HG03521 (cell line): ENCODE measurements around the gene HPCAL1.

ENCODE experiments used
- ATAC-seq: cut with Tn5 transposase; IDR thresholded peaks from one replicate; pipeline ENCODE4 v1.9.1; 2021; ENCODE audit warnings: mild to moderate bottlenecking, moderate library complexity; ENCODE audit not compliant: unreplicated experiment

The HPCAL1 gene

GRCh38 chr2:10382354-10383061, 79.8 kb downstream of the HPCAL1 start:
- ATAC-seq = no peak

- no peak for ATAC-seq
These were observed 81.4 kb downstream of the HPCAL1 start for GRCh38 chr2:10383960-10384734.

- ATAC-seq = no peak
These were observed 82.8 kb downstream of the HPCAL1 start for GRCh38 chr2:10385501-10385900.

- ATAC-seq = no peak
These were observed 83.4 kb downstream of the HPCAL1 start for GRCh38 chr2:10385933-10386773.

GRCh38 chr2:10387033-10387432, 84.3 kb downstream of the HPCAL1 start:
- no peak for ATAC-seq

GRCh38 chr2:10388954-10389560, 86.4 kb downstream of the HPCAL1 start:
- ATAC-seq = no peak

- no peak for ATAC-seq
These were observed 86.9 kb downstream of the HPCAL1 start for GRCh38 chr2:10389573-10389972.

GRCh38 chr2:10390369-10390801, 87.7 kb downstream of the HPCAL1 start:
- ATAC-seq = no peak

GRCh38 chr2:10392100-10392499, 89.4 kb downstream of the HPCAL1 start:
- no peak for ATAC-seq

GRCh38 chr2:10392548-10392947, 89.8 kb downstream of the HPCAL1 start:
- ATAC-seq = no peak

GRCh38 chr2:10392951-10393639, 90.4 kb downstream of the HPCAL1 start:
- no peak for ATAC-seq

GRCh38 chr2:10393640-10393982, 90.9 kb downstream of the HPCAL1 start:
- no peak for ATAC-seq

- ATAC-seq = no peak
These were observed 93.2 kb downstream of the HPCAL1 start for GRCh38 chr2:10395893-10396292.

GRCh38 chr2:10396464-10396863, 93.8 kb downstream of the HPCAL1 start:
- no peak for ATAC-seq

- ATAC-seq = no peak
These were observed 94.7 kb downstream of the HPCAL1 start for GRCh38 chr2:10397297-10397875.

- no peak for ATAC-seq
These were observed 95.2 kb downstream of the HPCAL1 start for GRCh38 chr2:10397878-10398277.

- ATAC-seq = no peak
These were observed 95.8 kb downstream of the HPCAL1 start for GRCh38 chr2:10398496-10398895.

- ATAC-seq = no peak
These were observed 96.7 kb downstream of the HPCAL1 start for GRCh38 chr2:10399358-10399757.

- no peak for ATAC-seq
These were observed 97.3 kb downstream of the HPCAL1 start for GRCh38 chr2:10400002-10400401.

GRCh38 chr2:10400568-10400977, 97.9 kb downstream of the HPCAL1 start:
- no peak for ATAC-seq
